Spinal cord (tissue), 10 donors: ENCODE measurements around the gene KRTAP10-7. TPM values are rescaled to one million over a fixed set of nuclear protein-coding genes. Genes with fewer than 3 reads are reported as not detected.
"Not testable (repeated sequence)": the region's sequence is repeated elsewhere in the genome, so short reads cannot be mapped to it uniquely, and the experiment has no call there.

Experiments
- DNase-seq, 6 donors: peaks; one replicate each; pipeline versions ENCODE4 v3.0.0 to v3.0.0-alpha.2; 2013 to 2015; ENCODE audit warnings: low spot score in 6 of 6, low read depth in 4 of 6
- H3K27ac ChIP-seq: one replicate; pipeline ENCODE4 v1.5.1; 2013; ENCODE audit warnings: low read depth, low read length, control low read depth
- H3K27me3 ChIP-seq: one replicate; pipeline ENCODE4 v1.6.1; 2013; ENCODE audit warnings: low read length; ENCODE audit not compliant: control insufficient read depth, insufficient read depth
- H3K36me3 ChIP-seq: one replicate; pipeline ENCODE4 v1.6.1; 2013; ENCODE audit warnings: low read length; ENCODE audit not compliant: control insufficient read depth, insufficient read depth
- H3K4me1 ChIP-seq: one replicate; pipeline ENCODE4 v1.6.1; 2013; ENCODE audit warnings: low read length; ENCODE audit not compliant: control insufficient read depth, insufficient read depth
- H3K4me3 ChIP-seq: one replicate; pipeline ENCODE4 v1.5.1; 2013; ENCODE audit warnings: low read depth, low read length, control low read depth
- H3K9me3 ChIP-seq: one replicate; pipeline ENCODE4 v1.6.1; 2013; ENCODE audit warnings: low read length; ENCODE audit not compliant: control insufficient read depth, insufficient read depth
- WGBS: methylation state at CpG from one replicate; pipeline ENCODE4 v1.1.5; 2013; ENCODE audit warnings: missing lambda C conversion rate; ENCODE audit not compliant: insufficient coverage; 5-methylcytosine and 5-hydroxymethylcytosine counted together
- polyA plus RNA-seq, 2 donors: library from polyadenylated mRNA; unstranded; fragments of 120-200 nt; gene quantifications; one replicate each; pipeline ENCODE4 v1.2.1, GENCODE V29; 2013; ENCODE audit not compliant: insufficient read length in 2 of 2
- total RNA-seq, 2 donors: library from RNA; depleted of rRNA in 1 of 2; stranded (reverse); fragments of 120-200 nt in 1 of 2; fragments of >200 nt in 1 of 2; gene quantifications; one replicate each; pipeline versions ENCODE4 v1.2.3 to v1.2.4, GENCODE V29; 2013 to 2014
- donor health status: healthy.

Gene KRTAP10-7
- total and polyA plus RNA-seq, 4 donors, result not detected

DNA sequence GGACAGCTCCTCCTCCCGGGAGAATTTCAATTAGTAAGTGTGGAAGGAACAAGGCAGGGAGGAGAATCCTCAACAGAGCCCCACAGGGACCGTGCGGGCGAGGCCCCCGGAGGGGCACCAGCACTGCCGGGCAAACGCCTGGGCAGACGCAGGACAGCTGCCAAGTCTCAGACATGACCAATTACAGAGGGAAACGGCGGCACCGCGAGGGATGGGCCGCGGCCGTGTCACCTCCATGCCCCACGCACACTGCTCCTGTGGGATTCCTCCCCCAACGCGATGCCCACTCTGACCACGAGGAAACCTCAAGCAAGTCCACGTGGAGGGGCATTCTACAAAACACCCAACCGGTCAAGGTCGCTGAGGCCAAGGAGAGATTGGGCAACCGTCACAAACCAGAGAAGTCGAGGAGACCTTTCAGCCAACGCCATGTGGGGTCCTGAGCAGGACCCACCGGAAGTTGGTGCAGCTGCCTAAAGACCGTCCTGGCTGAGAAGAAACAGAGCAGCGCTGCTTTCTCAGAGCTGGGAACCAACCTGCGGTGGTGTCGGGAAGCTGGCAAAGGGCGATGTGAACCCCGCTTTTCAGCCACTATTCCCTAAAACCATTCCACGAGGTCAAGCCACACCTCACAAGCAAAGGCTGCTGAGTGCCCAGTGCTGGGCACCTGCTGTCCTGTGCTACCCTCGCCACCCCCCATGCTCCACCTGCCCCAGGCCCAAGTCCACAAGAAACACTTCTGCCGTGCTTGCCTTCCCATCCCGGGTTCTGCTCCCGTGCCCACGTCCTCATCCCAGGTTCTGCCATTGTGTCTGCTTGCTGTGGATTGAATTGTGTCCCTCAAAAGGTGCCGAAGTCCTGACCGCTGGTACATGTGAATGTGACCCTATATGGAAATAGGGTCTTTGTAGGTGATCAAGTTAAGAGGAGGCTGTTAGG is 28.3 kb upstream of the KRTAP10-7 start:
- no peaks in the 10 kb centered on the region for H3K27me3 ChIP-seq
- no peaks in the 10 kb centered on the region for H3K36me3 ChIP-seq
- peaks cover 4% of the 10 kb centered on the region for H3K4me1 ChIP-seq
- H3K9me3 ChIP-seq, result peaks cover 2% of the 10 kb centered on the region
- no peak overlapping the region for H3K4me3 ChIP-seq
- 93% methylated on average over 40 of the region's 40 CpGs for WGBS
- DNase-seq, result no peak
- no peak overlapping the region for H3K27ac ChIP-seq

DNA sequence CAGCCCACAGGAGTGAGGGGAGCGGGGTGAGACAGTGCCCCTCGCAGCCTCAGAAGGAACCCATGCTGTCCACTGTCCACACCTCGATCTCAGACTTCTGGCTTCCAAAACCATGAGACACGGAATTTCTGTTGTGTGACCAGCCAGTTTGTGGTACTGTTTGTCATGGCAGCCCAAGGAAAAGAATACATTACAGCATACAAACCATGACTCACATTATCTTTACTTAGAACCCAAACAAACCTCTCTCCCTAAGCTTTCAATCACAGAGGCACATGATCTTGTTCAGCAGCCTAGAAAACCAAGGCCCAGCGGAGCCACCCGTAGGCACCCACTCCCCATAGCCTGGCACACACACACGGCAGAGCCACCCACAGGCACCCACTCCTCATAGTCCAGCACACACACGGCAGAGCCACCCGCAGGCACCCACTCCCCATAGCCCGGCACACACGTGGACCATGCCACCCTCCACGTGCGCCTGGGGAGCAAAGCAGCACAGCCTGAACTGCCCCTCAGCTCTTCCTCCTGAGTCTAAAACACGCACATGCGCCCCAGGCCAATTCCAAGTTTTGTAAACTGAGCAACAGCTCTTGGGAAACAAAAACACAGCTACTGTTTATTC is 27.3 kb upstream of the KRTAP10-7 start:
- H3K27me3 ChIP-seq, result no peaks in the 10 kb centered on the region
- H3K4me3 ChIP-seq, result no peak overlapping the region
- H3K27ac ChIP-seq, result no peak overlapping the region
- H3K36me3 ChIP-seq, result no peaks in the 10 kb centered on the region
- DNase-seq, result no peak
- H3K4me1 ChIP-seq, result peaks cover 4% of the 10 kb centered on the region
- H3K9me3 ChIP-seq, result peaks cover 4% of the 10 kb centered on the region
- WGBS, result 91% methylated on average over 14 of the region's 15 CpGs

DNA sequence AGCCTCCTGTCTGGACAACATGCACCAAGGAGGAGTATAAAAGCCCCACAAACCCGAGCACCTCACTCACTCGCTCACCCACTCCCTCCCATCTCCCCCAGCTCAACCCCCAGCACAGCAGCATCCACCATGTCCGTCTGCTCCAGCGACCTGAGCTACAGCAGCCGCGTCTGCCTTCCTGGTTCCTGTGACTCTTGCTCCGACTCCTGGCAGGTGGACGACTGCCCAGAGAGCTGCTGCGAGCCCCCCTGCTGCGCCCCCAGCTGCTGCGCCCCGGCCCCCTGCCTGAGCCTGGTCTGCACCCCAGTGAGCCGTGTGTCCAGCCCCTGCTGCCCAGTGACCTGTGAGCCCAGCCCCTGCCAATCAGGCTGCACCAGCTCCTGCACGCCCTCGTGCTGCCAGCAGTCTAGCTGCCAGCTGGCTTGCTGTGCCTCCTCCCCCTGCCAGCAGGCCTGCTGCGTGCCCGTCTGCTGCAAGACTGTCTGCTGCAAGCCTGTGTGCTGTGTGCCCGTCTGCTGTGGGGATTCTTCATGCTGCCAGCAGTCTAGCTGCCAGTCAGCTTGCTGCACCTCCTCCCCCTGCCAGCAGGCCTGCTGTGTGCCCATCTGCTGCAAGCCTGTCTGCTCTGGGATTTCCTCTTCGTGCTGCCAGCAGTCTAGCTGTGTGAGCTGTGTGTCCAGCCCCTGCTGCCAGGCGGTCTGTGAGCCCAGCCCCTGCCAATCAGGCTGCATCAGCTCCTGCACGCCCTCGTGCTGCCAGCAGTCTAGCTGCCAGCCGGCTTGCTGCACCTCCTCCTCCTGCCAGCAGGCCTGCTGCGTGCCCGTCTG is 26.6 kb upstream of the KRTAP10-7 start, which contains the start of gene KRTAP10-4:
KRTAP10-4 (plus strand) TSS at position 100 of the 827 bp plus-strand sequence; CDS start at position 130, 30 bp downstream.
- H3K9me3 ChIP-seq, H3K4me1 ChIP-seq, H3K27ac ChIP-seq, DNase-seq, H3K36me3 ChIP-seq, H3K27me3 ChIP-seq, H3K4me3 ChIP-seq: not testable (repeated sequence)
- WGBS, result 53% methylated on average over 13 of the region's 25 CpGs

DNA sequence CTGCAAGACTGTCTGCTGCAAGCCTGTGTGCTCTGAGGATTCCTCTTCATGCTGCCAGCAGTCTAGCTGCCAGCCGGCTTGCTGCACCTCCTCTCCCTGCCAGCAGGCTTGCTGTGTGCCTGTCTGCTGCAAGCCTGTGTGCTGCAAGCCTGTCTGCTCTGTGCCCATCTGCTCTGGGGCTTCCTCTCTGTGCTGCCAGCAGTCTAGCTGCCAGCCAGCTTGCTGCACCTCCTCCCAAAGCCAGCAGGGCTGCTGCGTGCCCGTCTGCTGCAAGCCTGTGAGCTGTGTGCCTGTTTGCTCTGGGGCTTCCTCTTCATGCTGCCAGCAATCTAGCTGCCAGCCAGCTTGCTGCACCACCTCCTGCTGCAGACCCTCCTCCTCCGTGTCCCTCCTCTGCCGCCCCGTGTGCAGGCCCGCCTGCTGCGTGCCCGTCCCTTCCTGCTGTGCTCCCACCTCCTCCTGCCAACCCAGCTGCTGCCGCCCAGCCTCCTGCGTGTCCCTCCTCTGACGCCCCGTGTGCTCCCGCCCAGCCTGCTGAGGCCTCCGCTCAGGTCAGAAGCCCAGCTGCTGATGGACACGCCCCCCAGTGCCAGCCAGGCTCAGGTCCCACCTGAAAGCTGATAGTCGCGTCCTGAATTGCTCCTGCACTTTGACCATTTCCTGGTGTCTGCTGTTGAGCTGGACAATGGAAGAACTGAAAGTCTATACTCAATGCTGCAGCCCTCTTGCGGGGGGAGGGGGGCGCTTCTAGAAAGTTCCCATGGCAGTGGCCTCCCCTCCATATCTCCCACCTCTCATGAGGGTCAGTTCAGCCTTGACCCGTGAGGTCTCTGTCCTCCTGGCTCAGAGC is 25.7 kb upstream of the KRTAP10-7 start:
- WGBS, result 33% methylated on average over 21 of the region's 21 CpGs
- no peak overlapping the region for H3K4me3 ChIP-seq
- peaks cover 4% of the 10 kb centered on the region for H3K4me1 ChIP-seq
- H3K9me3 ChIP-seq, result peaks cover 4% of the 10 kb centered on the region
- no peaks in the 10 kb centered on the region for H3K36me3 ChIP-seq
- no peak overlapping the region for H3K27ac ChIP-seq
- no peaks in the 10 kb centered on the region for H3K27me3 ChIP-seq
- no peak for DNase-seq

DNA sequence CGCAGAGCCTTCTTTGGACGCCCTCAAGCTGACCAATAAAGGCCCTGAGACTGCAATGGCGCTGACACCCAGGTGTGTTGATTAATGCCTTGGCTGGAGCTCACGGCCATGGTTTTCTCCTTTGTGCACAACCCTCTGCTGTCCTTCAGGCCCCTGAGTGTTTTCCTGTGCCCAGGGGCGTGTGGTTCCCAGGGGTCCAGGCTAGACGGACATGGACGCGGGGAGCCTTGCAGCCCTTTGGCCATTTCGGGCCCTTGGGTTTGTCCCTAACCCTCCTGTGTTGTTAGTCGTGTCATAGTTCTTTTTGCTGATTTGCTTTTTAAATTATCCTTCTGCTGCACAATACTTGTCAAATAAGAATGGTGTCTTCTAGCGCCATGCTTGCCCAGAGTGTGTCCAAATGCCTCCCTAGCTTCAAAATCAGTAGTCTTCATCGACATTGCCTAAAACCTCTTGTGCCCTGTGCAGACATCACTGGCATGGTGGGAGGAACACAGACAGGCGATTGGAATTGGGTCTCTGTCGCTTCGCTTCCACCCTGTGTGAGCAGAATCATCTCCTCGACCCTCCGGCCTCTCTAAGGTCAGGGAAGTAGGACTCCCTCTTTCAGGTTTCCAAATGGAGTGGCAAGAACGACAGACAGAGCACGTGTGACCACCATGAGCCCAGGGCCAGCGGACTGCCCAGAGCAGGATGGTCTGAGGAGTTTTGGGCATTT is 24.9 kb upstream of the KRTAP10-7 start:
- 86% methylated on average over 14 of the region's 20 CpGs for WGBS
- Histone ChIP-seq H3K36me3 (no peaks in the 10 kb centered on the region), H3K4me3 (no peak overlapping the region), H3K4me1 (peaks cover 4% of the 10 kb centered on the region), H3K27me3 (no peaks in the 10 kb centered on the region), H3K9me3 (peaks cover 4% of the 10 kb centered on the region), H3K27ac (no peak overlapping the region)
- DNase-seq, result no peak

DNA sequence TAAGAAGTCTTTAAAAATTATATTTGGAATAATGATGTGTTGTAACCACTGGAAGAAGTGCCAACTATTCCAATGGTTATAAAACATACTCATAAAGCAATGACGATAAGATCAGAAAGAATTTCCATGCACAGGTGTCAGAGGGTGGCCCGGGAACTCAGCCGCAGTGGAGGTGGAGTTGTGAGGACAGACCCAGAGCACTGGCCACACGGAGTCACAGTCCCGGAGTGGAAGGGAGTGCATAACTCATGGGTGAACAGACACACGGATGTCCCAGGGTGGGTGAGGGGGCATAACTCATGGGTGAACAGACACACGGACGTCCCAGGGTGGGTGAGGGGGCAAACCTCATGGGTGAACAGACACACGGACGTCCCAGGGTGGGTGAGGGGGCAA is 24.4 kb upstream of the KRTAP10-7 start:
- WGBS, result 98% methylated on average over 5 of the region's 10 CpGs
- Histone ChIP-seq H3K4me3 (no peak overlapping the region), H3K36me3 (no peaks in the 10 kb centered on the region), H3K4me1 (peaks cover 4% of the 10 kb centered on the region), H3K27me3 (no peaks in the 10 kb centered on the region), H3K27ac (no peak overlapping the region), H3K9me3 (peaks cover 4% of the 10 kb centered on the region)
- DNase-seq, result no peak

DNA sequence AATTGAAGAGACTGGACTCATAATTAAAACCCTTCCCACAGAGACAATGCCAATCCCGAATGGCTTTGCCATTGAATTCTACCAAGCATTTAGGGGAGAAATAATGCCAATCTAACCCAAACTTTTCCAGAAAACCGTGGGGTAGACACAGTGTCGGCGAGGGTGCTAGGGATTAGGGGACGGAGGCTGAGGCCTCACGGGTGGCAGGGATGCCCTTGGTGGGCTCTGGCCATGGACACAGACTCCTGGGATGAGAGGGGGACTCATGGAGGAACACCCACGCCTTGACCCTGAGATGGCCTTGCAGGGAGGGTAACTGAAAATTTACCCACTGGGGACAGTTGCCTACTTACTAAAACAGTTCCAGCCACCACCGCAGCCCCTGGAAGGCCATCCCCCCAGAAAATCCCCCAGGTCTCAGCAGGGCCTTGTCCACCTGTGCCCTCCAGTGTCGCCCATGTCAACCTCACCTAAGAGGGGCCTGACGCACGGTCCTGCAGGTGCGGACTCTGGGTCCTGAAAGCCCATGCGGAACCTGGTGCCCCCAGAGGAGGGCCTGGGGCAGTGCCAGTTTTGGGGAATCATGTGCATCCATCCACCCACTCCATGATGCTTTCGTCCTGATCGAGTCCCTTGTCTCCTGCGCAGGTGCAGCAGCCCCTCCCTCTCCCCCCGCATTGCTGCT is 21.9 kb upstream of the KRTAP10-7 start:
- Histone ChIP-seq H3K27ac (no peak overlapping the region), H3K4me1 (peaks cover 4% of the 10 kb centered on the region), H3K4me3 (no peak overlapping the region), H3K36me3 (no peaks in the 10 kb centered on the region), H3K27me3 (no peaks in the 10 kb centered on the region), H3K9me3 (peaks cover 4% of the 10 kb centered on the region)
- no peak for DNase-seq
- 94% methylated on average over 16 of the region's 17 CpGs for WGBS

DNA sequence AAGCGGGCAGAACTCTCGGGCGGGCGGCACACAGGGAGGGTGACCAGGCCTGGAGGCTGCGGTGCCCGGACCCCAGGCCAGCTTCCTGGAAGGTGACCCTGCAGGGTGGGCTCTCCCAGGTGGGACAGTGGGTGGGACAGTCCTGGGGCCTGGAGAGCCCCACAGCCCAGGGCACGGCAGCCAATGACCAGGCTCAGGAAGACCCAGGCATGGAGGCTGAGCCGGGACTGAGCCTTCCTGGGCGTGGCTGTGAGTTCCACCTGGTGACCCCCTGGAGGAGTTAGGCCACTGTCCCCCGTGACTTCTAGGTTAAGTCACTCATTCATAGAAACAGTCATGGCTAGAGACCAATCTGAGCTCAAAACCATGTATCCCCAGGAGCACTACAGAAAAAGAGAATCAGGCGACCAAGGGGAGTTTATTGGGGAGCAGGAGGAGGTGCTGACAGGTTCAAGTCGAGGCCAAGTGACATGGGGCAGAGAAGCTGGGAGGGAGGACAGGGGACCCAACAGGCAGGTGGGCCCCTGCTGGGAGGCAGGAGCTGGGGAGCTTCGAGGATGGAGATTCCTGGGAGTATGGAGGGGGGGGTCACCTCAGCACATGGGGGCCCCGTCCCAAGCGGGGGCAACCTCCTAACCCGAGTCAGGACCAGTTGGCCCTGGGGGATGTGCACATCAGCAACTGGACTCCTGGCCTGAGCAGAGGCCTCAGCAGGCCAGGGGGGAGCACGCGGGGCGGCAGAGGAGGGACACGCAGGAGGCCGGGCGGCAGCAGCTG is 21.2 kb upstream of the KRTAP10-7 start:
- no peak overlapping the region for H3K4me3 ChIP-seq

More for the DNA sequence above, 21.2 kb upstream of the KRTAP10-7 start:
- H3K9me3 ChIP-seq, result peaks cover 4% of the 10 kb centered on the region
- 69% methylated on average over 20 of the region's 22 CpGs for WGBS
- DNase-seq, result no peak
- H3K36me3 ChIP-seq, result no peaks in the 10 kb centered on the region
- H3K27me3 ChIP-seq, result no peaks in the 10 kb centered on the region
- no peak overlapping the region for H3K27ac ChIP-seq
- peaks cover 4% of the 10 kb centered on the region for H3K4me1 ChIP-seq
